K562 (cell line): ENCODE results near the gene ZNF157. TPM values are rescaled to one million over a fixed set of nuclear protein-coding genes. Genes with fewer than 3 reads are reported as not detected.

ENCODE experiments used
- ATAC-seq: fragments of 200-7000 bp; cut with Tn5 transposase; 3 replicates; pipeline ENCODE4 v1.9.1; 2020; ENCODE audit warnings: moderate library complexity
- BruUV-seq: library from RNA; stranded (reverse); fragments of 400-500 nt; replicated peaks from 2 replicates; lab custom pipeline; 2021; lab: Mats Ljungman, UMichigan
- CTCF ChIA-PET: fragments of 300-600 bp; formaldehyde crosslinking; extraction: SDS; loops from one replicate; lab custom pipeline; 2021; ENCODE audit warnings: low intra/inter-chr PET ratio; lab: Yijun Ruan, JAX
- POLR2A ChIA-PET: fragments of 300-600, 350-650 bp; sonication (Branson Sonifier 250); formaldehyde crosslinking; extraction: SDS; loops from one replicate; lab custom pipeline; 2021; ENCODE audit warnings: antibody characterized with exemption, inconsistent platforms; lab: Yijun Ruan, JAX
- DNase-seq, 4 experiments: peaks; one replicate each; pipeline versions ENCODE4 v3.0.0 to v3.0.0-alpha.2; 2011 to 2018; ENCODE audit warnings: low spot score in 3 of 4, mixed read lengths in 3 of 4; ENCODE audit errors: extremely low read depth in 1 of 4
- FAIRE-seq: peaks from 2 replicates; lab custom pipeline; 2011; peaks lifted over from hg19 to GRCh38; lab: Jason Lieb, UNC
- H2AFZ ChIP-seq: 2 replicates; pipeline ENCODE4 v1.6.0; 2011; ENCODE audit warnings: low read depth, low read length, control low read depth, inconsistent platforms
- H3K27ac ChIP-seq: fragments of 200-600 bp; 3 replicates; pipeline ENCODE4 v1.8.0; 2011; ENCODE audit warnings: low read depth, mild to moderate bottlenecking, control low read depth, inconsistent platforms, low read length, moderate library complexity, mixed read lengths; ENCODE audit errors: extremely low read depth
- H3K27me3 ChIP-seq, 2 experiments: fragments of 300-600 bp in 1 of 2; 2 replicates in 1 of 2; 3 replicates in 1 of 2; pipeline versions ENCODE4 v1.6.0 to v1.8.0; 2011; ENCODE audit warnings: inconsistent platforms in 2 of 2, low read length in 2 of 2, mild to moderate bottlenecking in 1 of 2, mixed read lengths in 1 of 2, moderate library complexity in 1 of 2; ENCODE audit not compliant: control insufficient read depth in 2 of 2, insufficient read depth in 2 of 2
- H3K36me3 ChIP-seq: fragments of 300-600 bp; 3 replicates; pipeline ENCODE4 v1.8.0; 2011; ENCODE audit warnings: mild to moderate bottlenecking, low read length, inconsistent platforms; ENCODE audit not compliant: control insufficient read depth, insufficient read depth
- H3K4me1 ChIP-seq, 2 experiments: fragments of 200-600 bp in 1 of 2; replicated peaks in 1 of 2; 2 replicates in 1 of 2; 3 replicates in 1 of 2; pipeline versions ENCODE4 v1.5.1 to v1.8.0; 2011; ENCODE audit warnings: inconsistent platforms in 2 of 2, low read length in 2 of 2, mild to moderate bottlenecking in 1 of 2, mixed read lengths in 1 of 2, moderate library complexity in 1 of 2; ENCODE audit not compliant: control insufficient read depth in 2 of 2, insufficient read depth in 2 of 2
- H3K4me2 ChIP-seq: 2 replicates; pipeline ENCODE4 v1.6.1; 2011; ENCODE audit warnings: low read length, control low read depth, inconsistent platforms, mixed read lengths; ENCODE audit not compliant: insufficient read depth
- H3K4me3 ChIP-seq: fragments of 200-600 bp; sonication (generic), shearing (Covaris generic); 2 replicates; pipeline ENCODE4 v1.5.1; 2016; ENCODE audit warnings: control low read depth, inconsistent platforms
- H3K79me2 ChIP-seq: fragments of 200-600 bp; 3 replicates; pipeline ENCODE4 v1.8.0; 2011; ENCODE audit warnings: low read length, inconsistent platforms; ENCODE audit not compliant: control insufficient read depth, insufficient read depth
- H3K9ac ChIP-seq, 2 experiments: 2 replicates each; pipeline versions ENCODE4 v1.6.0 to v1.6.1; 2011; ENCODE audit warnings: low read depth in 2 of 2, low read length in 2 of 2, control low read depth in 1 of 2, inconsistent platforms in 1 of 2, mild to moderate bottlenecking in 1 of 2, mixed read lengths in 1 of 2; ENCODE audit not compliant: insufficient read depth in 1 of 2
- H3K9me1 ChIP-seq: one replicate; pipeline ENCODE4 v1.6.0; 2011; ENCODE audit warnings: inconsistent platforms, mild to moderate bottlenecking, low read length, moderate library complexity; ENCODE audit not compliant: control insufficient read depth, insufficient read depth
- H3K9me3 ChIP-seq: replicated peaks from 2 replicates; pipeline ENCODE4 v1.5.1; 2011; ENCODE audit warnings: low read depth, low read length, inconsistent platforms; ENCODE audit not compliant: control insufficient read depth, insufficient read depth
- H4K20me1 ChIP-seq: replicated peaks from 2 replicates; pipeline ENCODE4 v1.6.1; 2011; ENCODE audit warnings: low read length, inconsistent platforms, mixed read lengths; ENCODE audit not compliant: control insufficient read depth, insufficient read depth
- AFF1 ChIP-seq, 2 experiments: fragments of 450-650 bp; IDR thresholded peaks; 2 replicates each; pipeline ENCODE4 v1.6.1; 2018; ENCODE audit warnings: mild to moderate bottlenecking in 2 of 2, low read depth in 1 of 2; ENCODE audit not compliant: partially characterized antibody in 2 of 2
- ETS2 ChIP-seq: IDR thresholded peaks from 2 replicates; pipeline ENCODE4 v1.6.1; 2016; ENCODE audit warnings: borderline replicate concordance, missing genetic modification characterization, mild to moderate bottlenecking, moderate library complexity, missing compliant biosample characterization; ENCODE audit not compliant: poor library complexity, severe bottlenecking
- HES1 ChIP-seq: fragments of 450-650 bp; IDR thresholded peaks from 2 replicates; pipeline ENCODE4 v1.6.1; 2016; ENCODE audit warnings: low read depth, mild to moderate bottlenecking, moderate library complexity
- RFX1 ChIP-seq: fragments of 450-650 bp; IDR thresholded peaks from 2 replicates; pipeline ENCODE4 v1.6.1; 2016; ENCODE audit warnings: mild to moderate bottlenecking, moderate library complexity
- SNRNP70 ChIP-seq: fragments of 200-400 bp; formaldehyde crosslinking; optimal IDR thresholded peaks from 2 replicates; pipeline ENCODE3; 2017; ENCODE audit warnings: low read depth, low read length
- TAF1 ChIP-seq: IDR thresholded peaks from 2 replicates; pipeline ENCODE4 v1.6.1; 2011; ENCODE audit warnings: mild to moderate bottlenecking, low read length, moderate library complexity; ENCODE audit not compliant: insufficient read depth, control insufficient read depth, severe bottlenecking; ENCODE audit errors: extremely low read depth
- ZFP36 ChIP-seq: fragments of 150-350 bp; IDR thresholded peaks from 2 replicates; pipeline ENCODE4 v1.6.1; 2018; ENCODE audit warnings: low read length, low read depth; ENCODE audit not compliant: partially characterized antibody
- ZNF232 ChIP-seq: sonication (generic); formaldehyde crosslinking; IDR thresholded peaks from 2 replicates; pipeline ENCODE4 v1.8.0; 2022; ENCODE audit warnings: mild to moderate bottlenecking, missing genetic modification reagents
- ZNF778 ChIP-seq: fragments of 450-650 bp; formaldehyde crosslinking; IDR thresholded peaks from 2 replicates; pipeline ENCODE4 v1.4.0; 2020; ENCODE audit warnings: mild to moderate bottlenecking, moderate library complexity
- WGBS: fragments of 100-300 bp; shearing (Covaris generic); methylation state at CpG from one replicate; pipeline ENCODE4 v1.1.6; 2016; ENCODE audit warnings: low coverage, mixed read lengths; ENCODE audit not compliant: insufficient coverage; ENCODE audit errors: missing lambda C conversion rate; 5-methylcytosine and 5-hydroxymethylcytosine counted together
- in situ Hi-C: fragments of 300-500 bp; cut with MboI; formaldehyde crosslinking; loops from 4 replicates; pipeline ENCODE4 v1.15.0; 2018; ENCODE audit warnings: inconsistent platforms, mixed read lengths
- intact Hi-C: fragments of 100-400 bp; cut with micrococcal nuclease; formaldehyde crosslinking; loops from 2 replicates; pipeline ENCODE4 v1.14.2; 2022
- polyA plus RNA-seq, 8 experiments: library from polyadenylated mRNA; depleted of rRNA in 4 of 8; stranded (reverse) in 5 of 8; unstranded in 3 of 8; fragments of >200 nt; fragmentation: Nextera tagmentation in 2 of 8; fragmentation: Illumina TruSeq in 1 of 8; extraction: Ambion mirVana in 2 of 8; extraction: Trizol in 1 of 8; gene quantifications; 2 replicates each; pipeline versions ENCODE4 v1.2.1 to v1.2.3, GENCODE V29; 2011 to 2014; ENCODE audit warnings: inconsistent platforms in 1 of 8, missing spikeins in 1 of 8
- total RNA-seq, 7 experiments: library from RNA; depleted of rRNA in 6 of 7; stranded (reverse); fragments of >200 nt in 6 of 7; fragmentation: Illumina TruSeq in 2 of 7; extraction: Trizol in 2 of 7; gene quantifications; 2 replicates each; pipeline versions ENCODE4 v1.2.1 to v1.2.3, GENCODE V29; 2011 to 2021; ENCODE audit warnings: low replicate concordance in 1 of 7
- TF ChIP-seq, protein P1 (sequence below): fragments of 250-450 bp; sonication (Bioruptor Pico); IDR thresholded peaks from 2 replicates; pipeline ENCODE4 v1.9.0; 2021; ENCODE audit warnings: mild to moderate bottlenecking
- TF ChIP-seq, protein P2 (sequence below), 3 experiments: fragments of 200-800 bp in 1 of 3; fragments of 250-450 bp in 1 of 3; fragments of 450-650 bp in 1 of 3; sonication (Bioruptor Pico) in 1 of 3; sonication (Bioruptor generic) in 1 of 3; formaldehyde crosslinking in 1 of 3; IDR thresholded peaks; 2 replicates each; pipeline versions ENCODE4 v1.6.1 to v1.8.0; 2016 to 2022; ENCODE audit warnings: mild to moderate bottlenecking in 2 of 3, missing genetic modification characterization in 2 of 3, missing compliant biosample characterization in 1 of 3, moderate library complexity in 1 of 3

Gene ZNF157
- total and polyA plus RNA-seq, 9 of the 15 experiments (the other 6 are each of a cell fraction or from before 2014, with no cell fraction given), result 0.03 TPM; not detected in 8

- TF ChIP-seq SNRNP70, result no peak
Measured at GRCh38 chrX:47321823-47322371, 48.5 kb upstream of the ZNF157 start (continued).

GRCh38 chrX:47327902-47328301 is 42.5 kb upstream of the ZNF157 start:
- ChIA-PET CTCF (no interaction called here), POLR2A (no interaction called here)
- Histone ChIP-seq H3K4me2 (no peak overlapping the region), H3K9ac (no peak overlapping the region), H3K27me3 (no peaks in the 10 kb centered on the region; a peak in 1 of 5 replicates), H3K36me3 (no peaks in the 10 kb centered on the region), H3K4me1 (no peaks in the 10 kb centered on the region), H2AFZ (no peak overlapping the region), H3K79me2 (no peaks in the 10 kb centered on the region), H3K9me3 (no peaks in the 10 kb centered on the region), H4K20me1 (no peaks in the 10 kb centered on the region), H3K4me3 (no peak overlapping the region), H3K9me1 (no peaks in the 10 kb centered on the region), H3K27ac (no peak overlapping the region)
- ATAC-seq, result no peak
- intact Hi-C loops, result no loop called here
- WGBS, result 12% methylated on average over 4 of the region's 6 CpGs
- BruUV-seq, result no TSS peak
- in situ Hi-C loops, result no loop called here
- DNase-seq, result no peak
- no peak for FAIRE-seq
- TF ChIP-seq TAF1 (no peak), ETS2 (tag) (no peak), ZFP36 (no peak), AFF1 (IDR thresholded peaks at IDR 0.05; ENCODE audit: low read depth in 1 of 2, partially characterized antibody in 2 of 2) (no peak), HES1 (no peak), ZNF232 (CRISPR knock-in tag) (no peak), RFX1 (no peak), ZNF778 (CRISPR knock-in tag) (no peak)
- TF ChIP-seq, protein P1, sequence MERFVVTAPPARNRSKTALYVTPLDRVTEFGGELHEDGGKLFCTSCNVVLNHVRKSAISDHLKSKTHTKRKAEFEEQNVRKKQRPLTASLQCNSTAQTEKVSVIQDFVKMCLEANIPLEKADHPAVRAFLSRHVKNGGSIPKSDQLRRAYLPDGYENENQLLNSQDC (CRISPR knock-in tag), result no peak
- TF ChIP-seq, protein P2, sequence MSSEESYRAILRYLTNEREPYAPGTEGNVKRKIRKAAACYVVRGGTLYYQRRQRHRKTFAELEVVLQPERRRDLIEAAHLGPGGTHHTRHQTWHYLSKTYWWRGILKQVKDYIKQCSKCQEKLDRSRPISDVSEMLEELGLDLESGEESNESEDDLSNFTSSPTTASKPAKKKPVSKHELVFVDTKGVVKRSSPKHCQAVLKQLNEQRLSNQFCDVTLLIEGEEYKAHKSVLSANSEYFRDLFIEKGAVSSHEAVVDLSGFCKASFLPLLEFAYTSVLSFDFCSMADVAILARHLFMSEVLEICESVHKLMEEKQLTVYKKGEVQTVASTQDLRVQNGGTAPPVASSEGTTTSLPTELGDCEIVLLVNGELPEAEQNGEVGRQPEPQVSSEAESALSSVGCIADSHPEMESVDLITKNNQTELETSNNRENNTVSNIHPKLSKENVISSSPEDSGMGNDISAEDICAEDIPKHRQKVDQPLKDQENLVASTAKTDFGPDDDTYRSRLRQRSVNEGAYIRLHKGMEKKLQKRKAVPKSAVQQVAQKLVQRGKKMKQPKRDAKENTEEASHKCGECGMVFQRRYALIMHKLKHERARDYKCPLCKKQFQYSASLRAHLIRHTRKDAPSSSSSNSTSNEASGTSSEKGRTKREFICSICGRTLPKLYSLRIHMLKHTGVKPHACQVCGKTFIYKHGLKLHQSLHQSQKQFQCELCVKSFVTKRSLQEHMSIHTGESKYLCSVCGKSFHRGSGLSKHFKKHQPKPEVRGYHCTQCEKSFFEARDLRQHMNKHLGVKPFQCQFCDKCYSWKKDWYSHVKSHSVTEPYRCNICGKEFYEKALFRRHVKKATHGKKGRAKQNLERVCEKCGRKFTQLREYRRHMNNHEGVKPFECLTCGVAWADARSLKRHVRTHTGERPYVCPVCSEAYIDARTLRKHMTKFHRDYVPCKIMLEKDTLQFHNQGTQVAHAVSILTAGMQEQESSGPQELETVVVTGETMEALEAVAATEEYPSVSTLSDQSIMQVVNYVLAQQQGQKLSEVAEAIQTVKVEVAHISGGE (CRISPR knock-in tag; IDR thresholded peaks at IDR 0.05), result no peak
